Endothelial cell of umbilical vein (primary cell): ENCODE data around the gene TMEM59L. TPM values are rescaled to one million over a fixed set of nuclear protein-coding genes. Genes with fewer than 3 reads are reported as not detected.

ENCODE experiments used
- BruUV-seq: library from RNA; stranded (reverse); fragments of 400-500 nt; replicated peaks from 2 replicates; lab custom pipeline; 2021; lab: Mats Ljungman, UMichigan
- CTCF ChIA-PET: fragments of 300-600, 350-600 bp; sonication (Branson Sonifier 250); formaldehyde crosslinking; loops from one replicate; lab custom pipeline; 2021; ENCODE audit warnings: antibody characterized with exemption, inconsistent platforms; lab: Charles Lee
- POLR2A ChIA-PET: fragments of 300-600, 350-600 bp; sonication (Branson Sonifier 250); formaldehyde crosslinking; loops from one replicate; lab custom pipeline; 2021; ENCODE audit warnings: antibody characterized with exemption, inconsistent platforms; lab: Charles Lee
- DNase-seq: peaks from one replicate; pipeline ENCODE4 v3.0.0-alpha.2; 2011; ENCODE audit warnings: low read depth, low spot score
- FAIRE-seq: peaks from 2 replicates; lab custom pipeline; 2011; peaks lifted over from hg19 to GRCh38; lab: Jason Lieb, UNC
- H2AFZ ChIP-seq: 2 replicates; pipeline ENCODE4 v1.6.0; 2012; ENCODE audit warnings: low read depth, low read length, control low read depth, inconsistent platforms
- H3K27ac ChIP-seq: 2 replicates; pipeline ENCODE4 v1.5.1; 2011; ENCODE audit warnings: low read depth, mild to moderate bottlenecking, control low read depth, low read length, moderate library complexity; ENCODE audit not compliant: insufficient read depth
- H3K27me3 ChIP-seq, 2 experiments: 2 replicates each; pipeline versions ENCODE4 v1.6.0 to v1.6.1; 2011; ENCODE audit warnings: low read length in 2 of 2, mixed read lengths in 1 of 2; ENCODE audit not compliant: control insufficient read depth in 2 of 2, insufficient read depth in 2 of 2
- H3K36me3 ChIP-seq, 2 experiments: 2 replicates in 1 of 2; 3 replicates in 1 of 2; pipeline ENCODE4 v1.5.1; 2011; ENCODE audit warnings: low read length in 2 of 2, mild to moderate bottlenecking in 1 of 2, moderate library complexity in 1 of 2; ENCODE audit not compliant: control insufficient read depth in 2 of 2, insufficient read depth in 2 of 2; ENCODE audit errors: extremely low read depth in 1 of 2
- H3K4me1 ChIP-seq: 3 replicates; pipeline ENCODE4 v1.5.1; 2011; ENCODE audit warnings: mild to moderate bottlenecking, low read length; ENCODE audit not compliant: control insufficient read depth, insufficient read depth; ENCODE audit errors: extremely low read depth
- H3K4me2 ChIP-seq: 2 replicates; pipeline ENCODE4 v1.6.1; 2011; ENCODE audit warnings: low read length, control low read depth, mixed read lengths; ENCODE audit not compliant: insufficient read depth
- H3K4me3 ChIP-seq, 3 experiments: fragments of 200-600 bp in 1 of 3; sonication (generic), shearing (Covaris generic) in 1 of 3; replicated peaks in 1 of 3; 2 replicates each; pipeline ENCODE4 v1.5.1; 2011 to 2016; ENCODE audit warnings: control low read depth in 3 of 3, low read length in 3 of 3, mild to moderate bottlenecking in 2 of 3, inconsistent platforms in 1 of 3, low read depth in 1 of 3, moderate library complexity in 1 of 3; ENCODE audit not compliant: insufficient read depth in 1 of 3
- H3K79me2 ChIP-seq: 2 replicates; pipeline ENCODE4 v1.6.0; 2012; ENCODE audit warnings: low read length, inconsistent platforms; ENCODE audit not compliant: control insufficient read depth, insufficient read depth
- H3K9ac ChIP-seq: replicated peaks from 2 replicates; pipeline ENCODE3; 2011; ENCODE audit warnings: low read length, control low read depth; ENCODE audit not compliant: insufficient read depth; ENCODE audit errors: extremely low read depth
- H3K9me1 ChIP-seq: replicated peaks from 3 replicates; pipeline ENCODE4 v1.6.0; 2011; ENCODE audit warnings: mild to moderate bottlenecking, low read length; ENCODE audit not compliant: control insufficient read depth, insufficient read depth; ENCODE audit errors: extremely low read depth
- H3K9me3 ChIP-seq: replicated peaks from 2 replicates; pipeline ENCODE4 v1.5.1; 2012; ENCODE audit warnings: low read length, inconsistent platforms; ENCODE audit not compliant: control insufficient read depth, insufficient read depth
- H4K20me1 ChIP-seq: replicated peaks from 2 replicates; pipeline ENCODE3; 2011; ENCODE audit warnings: mild to moderate bottlenecking, low read length; ENCODE audit not compliant: control insufficient read depth, insufficient read depth; ENCODE audit errors: extremely low read depth
- EZH2 ChIP-seq: IDR thresholded peaks from 2 replicates; pipeline ENCODE4 v1.6.1; 2012; ENCODE audit warnings: borderline replicate concordance, low read depth, mild to moderate bottlenecking, moderate library complexity, low read length, inconsistent platforms; ENCODE audit not compliant: severe bottlenecking
- FOS ChIP-seq: IDR thresholded peaks from 2 replicates; pipeline ENCODE4 v1.6.1; 2011; ENCODE audit warnings: mild to moderate bottlenecking, low read length, moderate library complexity, borderline replicate concordance; ENCODE audit not compliant: insufficient read depth
- GATA2 ChIP-seq: IDR thresholded peaks from 2 replicates; pipeline ENCODE4 v1.7.0; 2011; ENCODE audit warnings: low read depth, mild to moderate bottlenecking, moderate library complexity, mixed read lengths, low read length; ENCODE audit not compliant: insufficient read length, insufficient read depth
- JUN ChIP-seq: IDR thresholded peaks from 2 replicates; pipeline ENCODE4 v1.6.1; 2011; ENCODE audit warnings: borderline replicate concordance, low read depth; ENCODE audit not compliant: insufficient read length, insufficient read depth
- MYC ChIP-seq: IDR thresholded peaks from one replicate; pipeline ENCODE4 v1.6.1; 2011; ENCODE audit warnings: mild to moderate bottlenecking, low read depth, low read length
- POLR2A ChIP-seq: IDR thresholded peaks from 2 replicates; pipeline ENCODE4 v1.6.1; 2012; ENCODE audit warnings: low read depth, mild to moderate bottlenecking, control low read depth, low read length
- POLR2AphosphoS5 ChIP-seq: IDR thresholded peaks from 2 replicates; pipeline ENCODE4 v1.6.1; 2012; ENCODE audit warnings: low read depth, mild to moderate bottlenecking, control low read depth, low read length, moderate library complexity; ENCODE audit not compliant: insufficient read depth
- dilution Hi-C: fragments of 300-500 bp; cut with MboI; formaldehyde crosslinking; loops from one replicate; pipeline ENCODE4 v1.15.0; 2019; ENCODE audit warnings: low sequenced_read_pairs; ENCODE audit not compliant: extremely low pct_ligation_motif_present
- intact Hi-C: fragments of 100-400 bp; cut with micrococcal nuclease; formaldehyde crosslinking; loops from one replicate; pipeline ENCODE4 v1.10.0; 2022
- polyA plus RNA-seq, 4 experiments: library from polyadenylated mRNA; depleted of rRNA in 3 of 4; stranded (reverse) in 3 of 4; unstranded in 1 of 4; fragments of >200 nt; gene quantifications; 2 replicates each; pipeline versions ENCODE4 v1.2.1 to v1.2.3, GENCODE V29; 2011 to 2012; ENCODE audit warnings: missing spikeins in 1 of 4
- total RNA-seq: library from RNA; stranded (reverse); gene quantifications from 2 replicates; pipeline ENCODE4 v1.2.3, GENCODE V29; 2021
- TF ChIP-seq, protein P1 (sequence below), 2 donors: IDR thresholded peaks; 1 replicate in 1 of 2; 2 replicates in 1 of 2; pipeline ENCODE4 v1.5.1; 2011; ENCODE audit warnings: low read length in 2 of 2, mild to moderate bottlenecking in 2 of 2, moderate library complexity in 2 of 2, control low read depth in 1 of 2, inconsistent platforms in 1 of 2, low read depth in 1 of 2; ENCODE audit not compliant: insufficient read depth in 1 of 2; ENCODE audit errors: extremely low read depth in 1 of 2
- TF ChIP-seq, protein P2 (sequence below): IDR thresholded peaks from 2 replicates; pipeline ENCODE4 v1.6.1; 2011; ENCODE audit not compliant: insufficient read depth, insufficient read length

Gene TMEM59L
- total and polyA plus RNA-seq, 2 donors (not counting 3 experiments of a cell fraction or from before 2014, with no cell fraction given): 0.43 to 0.97 TPM

DNA sequence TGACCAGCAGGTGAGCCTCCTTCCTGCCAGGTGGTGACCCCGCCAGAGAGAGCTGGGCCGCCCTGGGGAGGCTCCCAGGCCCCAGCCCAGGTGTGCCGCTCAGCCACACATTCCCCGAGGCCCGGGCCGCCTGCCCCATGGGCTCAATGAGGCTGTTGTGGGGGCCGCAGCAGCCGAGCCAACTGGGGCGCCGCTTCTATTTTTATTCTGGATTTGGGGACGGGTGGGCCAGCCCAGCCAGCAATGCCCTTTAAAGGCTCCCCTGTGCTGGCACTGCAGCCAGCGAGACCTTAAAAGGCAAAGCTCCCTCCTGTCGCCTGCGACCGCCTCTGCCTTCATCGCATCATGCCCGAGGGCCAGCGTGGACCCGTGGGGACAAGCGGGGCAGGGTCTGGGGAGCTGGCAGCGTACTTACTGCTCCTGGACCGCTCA is 53.1 kb downstream of the TMEM59L start:
- TF ChIP-seq MYC (no peak), POLR2AphosphoS5 (no peak), GATA2 (no peak), POLR2A (no peak), EZH2 (no peak), FOS (no peak), JUN (no peak)
- TF ChIP-seq, protein P1, sequence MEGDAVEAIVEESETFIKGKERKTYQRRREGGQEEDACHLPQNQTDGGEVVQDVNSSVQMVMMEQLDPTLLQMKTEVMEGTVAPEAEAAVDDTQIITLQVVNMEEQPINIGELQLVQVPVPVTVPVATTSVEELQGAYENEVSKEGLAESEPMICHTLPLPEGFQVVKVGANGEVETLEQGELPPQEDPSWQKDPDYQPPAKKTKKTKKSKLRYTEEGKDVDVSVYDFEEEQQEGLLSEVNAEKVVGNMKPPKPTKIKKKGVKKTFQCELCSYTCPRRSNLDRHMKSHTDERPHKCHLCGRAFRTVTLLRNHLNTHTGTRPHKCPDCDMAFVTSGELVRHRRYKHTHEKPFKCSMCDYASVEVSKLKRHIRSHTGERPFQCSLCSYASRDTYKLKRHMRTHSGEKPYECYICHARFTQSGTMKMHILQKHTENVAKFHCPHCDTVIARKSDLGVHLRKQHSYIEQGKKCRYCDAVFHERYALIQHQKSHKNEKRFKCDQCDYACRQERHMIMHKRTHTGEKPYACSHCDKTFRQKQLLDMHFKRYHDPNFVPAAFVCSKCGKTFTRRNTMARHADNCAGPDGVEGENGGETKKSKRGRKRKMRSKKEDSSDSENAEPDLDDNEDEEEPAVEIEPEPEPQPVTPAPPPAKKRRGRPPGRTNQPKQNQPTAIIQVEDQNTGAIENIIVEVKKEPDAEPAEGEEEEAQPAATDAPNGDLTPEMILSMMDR (IDR thresholded peaks at IDR 0.05; ENCODE audit: extremely low read depth in 1 of 2, insufficient read depth in 1 of 2, low read depth in 1 of 2, low read length in 2 of 2): no peak
- TF ChIP-seq, protein P2, sequence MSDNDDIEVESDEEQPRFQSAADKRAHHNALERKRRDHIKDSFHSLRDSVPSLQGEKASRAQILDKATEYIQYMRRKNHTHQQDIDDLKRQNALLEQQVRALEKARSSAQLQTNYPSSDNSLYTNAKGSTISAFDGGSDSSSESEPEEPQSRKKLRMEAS: no peak
- H3K4me1 ChIP-seq: no peaks in the 10 kb centered on the region
- H3K9me3 ChIP-seq: no peaks in the 10 kb centered on the region
- peaks cover 2 to 9% of the 10 kb centered on the region in 2 experiments for H3K36me3 ChIP-seq
- intact Hi-C loops: no loop called here
- no peaks in the 10 kb centered on the region for H4K20me1 ChIP-seq
- no peak overlapping the region for H3K4me2 ChIP-seq
- dilution Hi-C loops: no loop called here
- H3K79me2 ChIP-seq: no peaks in the 10 kb centered on the region
- H2AFZ ChIP-seq: no peak overlapping the region
- H3K4me3 ChIP-seq: no peak overlapping the region
- no peaks in the 10 kb centered on the region for H3K9me1 ChIP-seq
- H3K9ac ChIP-seq: no peak overlapping the region
- H3K27me3 ChIP-seq: no peaks in the 10 kb centered on the region
- ChIA-PET POLR2A (no interaction called here), CTCF (interaction anchor here (0.8 kb wide), 1 partner anchor 76 kb away, joined by 3 read pairs; no protein-coding TSS in a partner anchor)
- BruUV-seq: no TSS peak
- FAIRE-seq: no peak
- no peak for DNase-seq
- H3K27ac ChIP-seq: no peak overlapping the region
